HEK293T (cell line): ENCODE data around the gene GSN.

Source experiments
- BHLHE40 ChIP-seq: fragments of 450-650 bp; IDR thresholded peaks from 2 replicates; pipeline ENCODE4 v1.6.1; 2016; ENCODE audit warnings: mild to moderate bottlenecking, moderate library complexity, borderline replicate concordance
- ELF4 ChIP-seq: fragments of 450-650 bp; IDR thresholded peaks from 2 replicates; pipeline ENCODE4 v1.6.1; 2017; ENCODE audit warnings: antibody characterized with exemption
- FOXA1 ChIP-seq: fragments of 450-650 bp; IDR thresholded peaks from 2 replicates; pipeline ENCODE4 v1.6.1; 2016; ENCODE audit warnings: mild to moderate bottlenecking
- FOXK2 ChIP-seq: fragments of 450-650 bp; IDR thresholded peaks from 2 replicates; pipeline ENCODE4 v1.6.1; 2016; ENCODE audit warnings: mild to moderate bottlenecking
- NFRKB ChIP-seq: fragments of 450-650 bp; IDR thresholded peaks from 2 replicates; pipeline ENCODE4 v1.6.1; 2016; ENCODE audit warnings: mild to moderate bottlenecking, moderate library complexity
- SP1 ChIP-seq: fragments of 450-650 bp; IDR thresholded peaks from 2 replicates; pipeline ENCODE4 v1.6.1; 2017
- SUZ12 ChIP-seq: fragments of 450-650 bp; IDR thresholded peaks from 2 replicates; pipeline ENCODE4 v1.6.1; 2016; ENCODE audit warnings: mild to moderate bottlenecking
- TARDBP ChIP-seq: fragments of 450-650 bp; IDR thresholded peaks from 2 replicates; pipeline ENCODE4 v1.6.1; 2016
- ZNF384 ChIP-seq: fragments of 450-650 bp; IDR thresholded peaks from 2 replicates; pipeline ENCODE4 v1.6.1; 2016
- TF ChIP-seq, protein P1 (sequence below): fragments of 450-650 bp; IDR thresholded peaks from 2 replicates; pipeline ENCODE4 v1.6.1; 2016

- no peak for TF ChIP-seq ELF4
- no peak for TF ChIP-seq FOXA1
- no peak for TF ChIP-seq ZNF384
- TF ChIP-seq BHLHE40: no peak
- no peak for TF ChIP-seq FOXK2
- TF ChIP-seq TARDBP: no peak
- no peak for TF ChIP-seq SP1
- TF ChIP-seq, protein P1, sequence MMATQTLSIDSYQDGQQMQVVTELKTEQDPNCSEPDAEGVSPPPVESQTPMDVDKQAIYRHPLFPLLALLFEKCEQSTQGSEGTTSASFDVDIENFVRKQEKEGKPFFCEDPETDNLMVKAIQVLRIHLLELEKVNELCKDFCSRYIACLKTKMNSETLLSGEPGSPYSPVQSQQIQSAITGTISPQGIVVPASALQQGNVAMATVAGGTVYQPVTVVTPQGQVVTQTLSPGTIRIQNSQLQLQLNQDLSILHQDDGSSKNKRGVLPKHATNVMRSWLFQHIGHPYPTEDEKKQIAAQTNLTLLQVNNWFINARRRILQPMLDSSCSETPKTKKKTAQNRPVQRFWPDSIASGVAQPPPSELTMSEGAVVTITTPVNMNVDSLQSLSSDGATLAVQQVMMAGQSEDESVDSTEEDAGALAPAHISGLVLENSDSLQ: no peak
- no peak for TF ChIP-seq NFRKB
- TF ChIP-seq SUZ12: no peak
These were observed 50.0 kb downstream of the GSN start for GRCh38 chr9:121317737-121318630.
